ENCODE data around the gene SLC9A9. TPM values are rescaled to one million over a fixed set of nuclear protein-coding genes. Genes with fewer than 3 reads are reported as not detected.

The SLC9A9 gene
- total RNA-seq, 4 donors from 2014 or later: 1.1 to 15.9 (median 9.7) TPM

GRCh38 chr3:143586576-143586975 lies 261.7 kb downstream of the SLC9A9 start:
- no peak overlapping the region for H3K27ac ChIP-seq
- 56 to 58% methylated on average over 2 of the region's 2 CpGs for whole genome bisulfite sequencing, 2 donors (ENCODE audit: low coverage in 1 of 2)

DNA sequence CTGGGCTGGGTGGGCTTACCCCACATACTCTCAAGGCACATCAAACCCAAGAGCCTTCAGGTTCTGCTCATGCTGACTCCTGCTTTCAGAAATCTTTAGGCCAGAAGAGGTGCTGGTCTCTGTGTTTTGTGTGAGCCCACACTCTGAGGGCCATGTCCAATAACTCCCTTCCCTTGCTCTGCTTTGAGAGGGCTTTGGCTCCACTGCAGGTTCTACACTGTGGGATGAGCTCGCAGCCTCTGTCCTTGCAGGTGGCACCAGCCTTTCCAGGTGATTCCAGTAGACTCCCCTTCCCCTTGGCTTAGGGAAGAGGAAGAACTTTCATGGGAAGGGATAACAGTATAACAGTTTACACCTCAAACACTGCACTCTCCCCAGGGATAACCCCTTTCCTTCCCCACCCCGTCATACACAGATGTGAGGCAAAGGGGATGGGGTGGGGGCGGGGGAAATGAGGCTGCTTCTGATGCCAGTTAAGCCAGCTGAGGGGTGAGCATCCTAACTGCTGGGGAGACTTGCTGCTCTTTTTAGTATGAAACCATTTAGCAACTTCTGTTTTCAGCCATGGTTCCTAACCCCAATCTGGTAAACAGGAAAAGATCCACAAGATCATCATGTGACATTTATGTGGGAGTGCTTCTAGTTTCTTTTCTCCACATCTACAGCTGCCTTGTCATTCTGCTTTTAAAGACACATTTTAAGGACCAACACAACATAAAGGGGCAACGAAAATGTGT lies 262.4 kb downstream of the SLC9A9 start:
- intact Hi-C loops (cut with DNase I; ENCODE audit: low total_unique reads): no loop called here
- Histone ChIP-seq H3K27ac (no peak overlapping the region), H3K9me3 (no peaks in the 10 kb centered on the region), H3K27me3 (no peaks in the 10 kb centered on the region), H3K36me3 (no peaks in the 10 kb centered on the region), H3K4me3 (no peak overlapping the region), H3K4me1 (peaks cover 11 to 15% (median 14%) of the 10 kb centered on the region in 4 donors)
- DNase-seq: no peak
- TF ChIP-seq, protein P1, sequence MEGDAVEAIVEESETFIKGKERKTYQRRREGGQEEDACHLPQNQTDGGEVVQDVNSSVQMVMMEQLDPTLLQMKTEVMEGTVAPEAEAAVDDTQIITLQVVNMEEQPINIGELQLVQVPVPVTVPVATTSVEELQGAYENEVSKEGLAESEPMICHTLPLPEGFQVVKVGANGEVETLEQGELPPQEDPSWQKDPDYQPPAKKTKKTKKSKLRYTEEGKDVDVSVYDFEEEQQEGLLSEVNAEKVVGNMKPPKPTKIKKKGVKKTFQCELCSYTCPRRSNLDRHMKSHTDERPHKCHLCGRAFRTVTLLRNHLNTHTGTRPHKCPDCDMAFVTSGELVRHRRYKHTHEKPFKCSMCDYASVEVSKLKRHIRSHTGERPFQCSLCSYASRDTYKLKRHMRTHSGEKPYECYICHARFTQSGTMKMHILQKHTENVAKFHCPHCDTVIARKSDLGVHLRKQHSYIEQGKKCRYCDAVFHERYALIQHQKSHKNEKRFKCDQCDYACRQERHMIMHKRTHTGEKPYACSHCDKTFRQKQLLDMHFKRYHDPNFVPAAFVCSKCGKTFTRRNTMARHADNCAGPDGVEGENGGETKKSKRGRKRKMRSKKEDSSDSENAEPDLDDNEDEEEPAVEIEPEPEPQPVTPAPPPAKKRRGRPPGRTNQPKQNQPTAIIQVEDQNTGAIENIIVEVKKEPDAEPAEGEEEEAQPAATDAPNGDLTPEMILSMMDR (IDR thresholded peaks at IDR 0.05): no peak
- TF ChIP-seq POLR2A (IDR thresholded peaks at IDR 0.05) (no peak), EP300 (IDR thresholded peaks at IDR 0.05; ENCODE audit: low read depth) (no peak), POLR2AphosphoS5 (IDR thresholded peaks at IDR 0.05) (no peak)
- in situ Hi-C loops (cut with MboI; ENCODE audit: low pct_ligation_motif_present in 1 of 4, low pct_unique_long_range_greater_than_20kb in 1 of 4, low sequenced_read_pairs in 3 of 4): no loop called here
- 50 to 73% methylated on average over 3 to 4 of the region's 4 CpGs for WGBS, 2 donors (ENCODE audit: low coverage in 1 of 2)

More at GRCh38 chr3:143586576-143586975, 261.7 kb downstream of the SLC9A9 start:
- peaks cover 11 to 15% (median 14%) of the 10 kb centered on the region in 4 donors for H3K4me1 ChIP-seq
- intact Hi-C loops (cut with DNase I; ENCODE audit: low total_unique reads) (no loop called here), in situ Hi-C loops (cut with MboI; ENCODE audit: low pct_ligation_motif_present in 1 of 4, low pct_unique_long_range_greater_than_20kb in 1 of 4, low sequenced_read_pairs in 3 of 4) (no loop called here)
- no peak overlapping the region for H3K4me3 ChIP-seq
- no peaks in the 10 kb centered on the region for H3K9me3 ChIP-seq
- H3K27me3 ChIP-seq: no peaks in the 10 kb centered on the region
- H3K36me3 ChIP-seq: no peaks in the 10 kb centered on the region
- TF ChIP-seq, protein P1 (IDR thresholded peaks at IDR 0.05): no peak
- TF ChIP-seq POLR2AphosphoS5 (IDR thresholded peaks at IDR 0.05): no peak
- no peak for TF ChIP-seq EP300 (IDR thresholded peaks at IDR 0.05; ENCODE audit: low read depth)
- no peak for TF ChIP-seq POLR2A (IDR thresholded peaks at IDR 0.05)
- no peak for DNase-seq

GRCh38 chr3:143584474-143584873 lies 263.8 kb downstream of the SLC9A9 start:
- intact Hi-C loops (cut with DNase I; ENCODE audit: low total_unique reads) (no loop called here), in situ Hi-C loops (cut with MboI; ENCODE audit: low pct_ligation_motif_present in 1 of 4, low pct_unique_long_range_greater_than_20kb in 1 of 4, low sequenced_read_pairs in 3 of 4) (no loop called here)
- Histone ChIP-seq H3K9me3 (no peaks in the 10 kb centered on the region), H3K27me3 (no peaks in the 10 kb centered on the region), H3K4me3 (no peak overlapping the region), H3K36me3 (no peaks in the 10 kb centered on the region), H3K27ac (no peak overlapping the region), H3K4me1 (peaks cover 11 to 23% (median 17%) of the 10 kb centered on the region in 4 donors)
- TF ChIP-seq POLR2A (IDR thresholded peaks at IDR 0.05): no peak
- TF ChIP-seq, protein P1 (IDR thresholded peaks at IDR 0.05): no peak
- WGBS, 2 donors (ENCODE audit: low coverage in 1 of 2): 87 to 100% methylated on average over 1 of the region's 1 CpG
- no peak for DNase-seq

DNA sequence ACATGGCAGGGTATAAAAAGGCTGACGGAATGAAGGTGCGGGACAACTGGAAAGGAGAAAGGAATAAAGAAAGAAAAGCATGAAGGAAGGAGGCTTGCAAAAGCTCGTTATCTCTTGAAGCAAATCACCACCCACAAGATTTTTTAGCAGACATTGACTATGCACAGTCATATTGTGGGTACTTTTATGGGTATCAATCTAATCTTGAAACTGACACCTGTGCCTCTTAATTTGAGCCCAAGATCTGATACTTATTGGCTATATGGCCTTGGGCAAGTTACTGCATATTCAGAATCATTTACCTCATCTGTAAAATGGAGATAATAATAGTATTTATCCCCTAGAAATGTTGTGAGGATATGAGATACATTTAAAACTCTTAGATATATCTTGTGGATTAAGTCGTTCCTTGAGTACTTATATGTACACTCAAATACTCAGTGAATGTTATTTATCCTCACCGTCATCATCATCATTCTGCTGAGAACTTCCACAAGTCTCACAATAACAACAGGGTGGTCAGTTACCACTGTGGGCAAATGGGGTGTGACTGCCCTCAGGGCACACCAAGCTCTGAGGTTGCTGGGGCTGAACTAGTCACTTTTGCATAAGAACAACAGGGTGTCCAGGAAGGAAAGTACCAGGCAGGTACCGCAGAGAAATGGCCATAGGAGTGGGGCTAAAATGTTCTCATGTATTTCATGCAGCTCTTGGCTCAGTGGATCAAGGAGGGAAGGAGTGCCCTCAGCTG lies 266.1 kb downstream of the SLC9A9 start:
- DNase-seq: no peak
- WGBS, 2 donors (ENCODE audit: low coverage in 1 of 2): 85 to 87% methylated on average over 6 of the region's 6 CpGs

More for the DNA sequence above, 266.1 kb downstream of the SLC9A9 start:
- Histone ChIP-seq H3K9me3 (no peaks in the 10 kb centered on the region), H3K4me3 (no peak overlapping the region), H3K4me1 (peaks cover 11 to 27% (median 22%) of the 10 kb centered on the region in 4 donors), H3K27ac (no peak overlapping the region), H3K36me3 (no peaks in the 10 kb centered on the region), H3K27me3 (no peaks in the 10 kb centered on the region)
- TF ChIP-seq, protein P1 (IDR thresholded peaks at IDR 0.05): no peak
- TF ChIP-seq EP300 (IDR thresholded peaks at IDR 0.05; ENCODE audit: low read depth) (no peak), POLR2A (IDR thresholded peaks at IDR 0.05) (no peak), POLR2AphosphoS5 (IDR thresholded peaks at IDR 0.05) (no peak)
- intact Hi-C loops (cut with DNase I; ENCODE audit: low total_unique reads) (no loop called here), in situ Hi-C loops (cut with MboI; ENCODE audit: low pct_ligation_motif_present in 1 of 4, low pct_unique_long_range_greater_than_20kb in 1 of 4, low sequenced_read_pairs in 3 of 4) (no loop called here)

Measured in transverse colon (tissue), 4 donors.